Breast epithelium (tissue), 4 donors: Measurements from ENCODE around the gene ATG14. TPM values are rescaled to one million over a fixed set of nuclear protein-coding genes. Genes with fewer than 3 reads are reported as not detected.

Experiments
- DNase-seq, 2 donors: peaks; one replicate each; pipeline ENCODE4 v3.0.0-alpha.2; 2019; ENCODE audit warnings: low spot score in 2 of 2
- H3K27ac ChIP-seq, 2 donors: fragments of 200-600 bp; sonication (generic) in 1 of 2; one replicate each; pipeline ENCODE4 v1.5.1; 2016 to 2019; ENCODE audit warnings: mild to moderate bottlenecking in 1 of 2
- H3K27me3 ChIP-seq, 2 donors: fragments of 200-600 bp; sonication (generic) in 1 of 2; one replicate each; pipeline versions ENCODE4 v1.5.1 to v1.6.0; 2017 to 2019; ENCODE audit warnings: control low read depth in 1 of 2, mild to moderate bottlenecking in 1 of 2
- H3K36me3 ChIP-seq: fragments of 200-600 bp; one replicate; pipeline ENCODE4 v1.5.1; 2019
- H3K4me1 ChIP-seq, 2 donors: fragments of 200-600 bp; sonication (generic); one replicate each; pipeline ENCODE4 v1.5.1; 2016 to 2019; ENCODE audit warnings: control low read depth in 1 of 2
- H3K4me3 ChIP-seq, 3 donors: fragments of 200-600 bp; sonication (generic); 1 replicate in 2 of 3; 2 replicates in 1 of 3; pipeline ENCODE4 v1.5.1; 2016 to 2019; ENCODE audit warnings: mild to moderate bottlenecking in 3 of 3, moderate library complexity in 2 of 3
- H3K9me3 ChIP-seq, 2 donors: fragments of 200-600 bp; sonication (generic) in 1 of 2; one replicate each; pipeline ENCODE4 v1.5.1; 2016 to 2019; ENCODE audit warnings: control low read depth in 1 of 2
- POLR2A ChIP-seq: fragments of 450-650 bp; IDR thresholded peaks from one replicate; pipeline ENCODE4 v1.6.1; 2016; ENCODE audit warnings: antibody characterized with exemption, mild to moderate bottlenecking, moderate library complexity
- POLR2AphosphoS5 ChIP-seq, 3 donors: sonication (generic); formaldehyde crosslinking; IDR thresholded peaks; one replicate each; pipeline ENCODE4 v1.6.1; 2017; ENCODE audit warnings: antibody characterized with exemption in 3 of 3
- intact Hi-C: fragments of 100-400 bp; cut with DNase I; formaldehyde crosslinking; loops from one replicate; pipeline ENCODE4 v1.15.1; 2023; ENCODE audit warnings: low total_unique reads
- total RNA-seq, 3 donors: library from RNA; depleted of rRNA; stranded (reverse); fragments of >200 nt; gene quantifications; one replicate each; pipeline ENCODE4 v1.1.0, GENCODE V29; 2016
- TF ChIP-seq, protein P1 (sequence below), 3 donors: fragments of 450-650 bp; IDR thresholded peaks; one replicate each; pipeline ENCODE4 v1.5.1; 2016 to 2017; ENCODE audit warnings: antibody characterized with exemption in 3 of 3, mild to moderate bottlenecking in 3 of 3, moderate library complexity in 3 of 3

ATG14 gene
- total RNA-seq, 3 donors from 2014 or later = 14.6 to 28.0 (median 16.1) TPM

DNA sequence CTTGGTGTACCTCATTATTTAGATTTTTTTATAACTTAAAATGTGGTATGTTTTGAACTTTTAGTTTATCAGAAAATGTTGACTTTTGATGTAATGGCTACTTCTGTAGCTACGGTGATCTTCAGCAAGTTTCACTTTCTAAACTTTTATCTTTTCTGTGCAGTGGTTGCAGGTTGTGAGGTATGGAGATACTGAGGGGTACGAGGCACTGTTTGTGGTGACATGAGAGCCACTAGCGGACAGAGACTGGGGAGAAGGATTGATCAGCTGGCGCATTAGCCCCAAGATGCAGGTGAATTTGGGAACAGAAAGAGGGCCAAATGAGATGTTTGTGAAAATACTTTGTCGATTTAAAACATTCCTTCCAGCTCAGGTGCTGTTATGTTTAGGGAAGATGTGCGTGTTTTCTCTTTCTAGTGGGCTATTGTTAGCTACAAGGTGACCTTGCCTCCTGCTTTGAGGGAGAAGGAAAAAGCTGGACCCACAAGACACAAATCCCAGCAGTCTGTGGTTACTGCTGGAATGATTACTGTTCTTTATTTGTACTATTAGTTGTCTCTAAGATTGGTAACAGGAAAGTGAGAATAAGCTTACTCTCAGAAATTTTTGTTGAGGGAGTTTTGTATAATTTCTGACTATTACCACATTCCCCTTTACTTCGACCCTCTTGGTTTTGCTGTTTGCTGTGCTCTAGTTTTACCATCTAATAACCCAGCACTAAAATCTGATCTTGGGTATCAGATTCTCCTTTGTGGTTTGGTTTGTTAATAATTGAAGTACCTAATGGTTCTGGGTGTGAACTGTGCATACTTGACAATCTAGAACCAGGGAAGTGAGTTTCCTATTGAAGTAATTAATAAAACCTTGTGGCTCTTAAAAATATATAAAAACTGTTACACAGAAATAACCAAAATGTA, 78.7 kb downstream of the ATG14 start:
- intact Hi-C loops = no loop called here
- no peaks in the 10 kb centered on the region for H3K27me3 ChIP-seq
- H3K9me3 ChIP-seq = no peaks in the 10 kb centered on the region
- DNase-seq = no peak
- H3K4me3 ChIP-seq = no peak overlapping the region
- H3K36me3 ChIP-seq = no peaks in the 10 kb centered on the region
- peak overlapping the region; percentile 39 to 50 for H3K27ac ChIP-seq
- H3K4me1 ChIP-seq = peaks cover 0 to 8% of the 10 kb centered on the region in 2 donors
- TF ChIP-seq POLR2AphosphoS5 (IDR thresholded peaks at IDR 0.05) (no peak), POLR2A (no peak)
- TF ChIP-seq, protein P1, sequence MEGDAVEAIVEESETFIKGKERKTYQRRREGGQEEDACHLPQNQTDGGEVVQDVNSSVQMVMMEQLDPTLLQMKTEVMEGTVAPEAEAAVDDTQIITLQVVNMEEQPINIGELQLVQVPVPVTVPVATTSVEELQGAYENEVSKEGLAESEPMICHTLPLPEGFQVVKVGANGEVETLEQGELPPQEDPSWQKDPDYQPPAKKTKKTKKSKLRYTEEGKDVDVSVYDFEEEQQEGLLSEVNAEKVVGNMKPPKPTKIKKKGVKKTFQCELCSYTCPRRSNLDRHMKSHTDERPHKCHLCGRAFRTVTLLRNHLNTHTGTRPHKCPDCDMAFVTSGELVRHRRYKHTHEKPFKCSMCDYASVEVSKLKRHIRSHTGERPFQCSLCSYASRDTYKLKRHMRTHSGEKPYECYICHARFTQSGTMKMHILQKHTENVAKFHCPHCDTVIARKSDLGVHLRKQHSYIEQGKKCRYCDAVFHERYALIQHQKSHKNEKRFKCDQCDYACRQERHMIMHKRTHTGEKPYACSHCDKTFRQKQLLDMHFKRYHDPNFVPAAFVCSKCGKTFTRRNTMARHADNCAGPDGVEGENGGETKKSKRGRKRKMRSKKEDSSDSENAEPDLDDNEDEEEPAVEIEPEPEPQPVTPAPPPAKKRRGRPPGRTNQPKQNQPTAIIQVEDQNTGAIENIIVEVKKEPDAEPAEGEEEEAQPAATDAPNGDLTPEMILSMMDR (IDR thresholded peaks at IDR 0.05) = no peak

- H3K27ac ChIP-seq = peak overlapping the region in 1 of 2 donors; percentile 9
- no peak for TF ChIP-seq POLR2A
- TF ChIP-seq, protein P1 (IDR thresholded peaks at IDR 0.05) = no peak
- no peak for TF ChIP-seq POLR2AphosphoS5 (IDR thresholded peaks at IDR 0.05)
- intact Hi-C loops = no loop called here
These were observed 81.5 kb downstream of the ATG14 start for GRCh38 chr14:55329999-55330710.

GRCh38 chr14:55328317-55328716, 83.3 kb downstream of the ATG14 start:
- no peaks in the 10 kb centered on the region for H3K9me3 ChIP-seq
- intact Hi-C loops = no loop called here
- peaks cover 0 to 3% of the 10 kb centered on the region in 2 donors for H3K4me1 ChIP-seq
- H3K27ac ChIP-seq = no peak overlapping the region
- H3K4me3 ChIP-seq = no peak overlapping the region
- H3K36me3 ChIP-seq = no peaks in the 10 kb centered on the region
- DNase-seq = no peak
- H3K27me3 ChIP-seq = no peaks in the 10 kb centered on the region
- TF ChIP-seq POLR2AphosphoS5 (IDR thresholded peaks at IDR 0.05) (no peak), POLR2A (no peak)
- TF ChIP-seq, protein P1 (IDR thresholded peaks at IDR 0.05) = no peak

More at GRCh38 chr14:55329999-55330710, 81.5 kb downstream of the ATG14 start:
- H3K36me3 ChIP-seq = no peaks in the 10 kb centered on the region
- no peak overlapping the region for H3K4me3 ChIP-seq
- H3K27me3 ChIP-seq = no peaks in the 10 kb centered on the region
- H3K9me3 ChIP-seq = no peaks in the 10 kb centered on the region
- DNase-seq = no peak
- peaks cover 0 to 8% of the 10 kb centered on the region in 2 donors for H3K4me1 ChIP-seq

GRCh38 chr14:55327179-55327578, 84.5 kb downstream of the ATG14 start:
- Histone ChIP-seq H3K36me3 (no peaks in the 10 kb centered on the region), H3K4me3 (no peak overlapping the region), H3K27ac (peak overlapping the region in 1 of 2 donors; percentile 12), H3K9me3 (no peaks in the 10 kb centered on the region), H3K4me1 (no peaks in the 10 kb centered on the region), H3K27me3 (no peaks in the 10 kb centered on the region)
- DNase-seq = no peak
- TF ChIP-seq, protein P1 (IDR thresholded peaks at IDR 0.05) = no peak
- TF ChIP-seq POLR2A (no peak), POLR2AphosphoS5 (IDR thresholded peaks at IDR 0.05) (no peak)
- intact Hi-C loops = no loop called here

- Histone ChIP-seq H3K4me3 (no peak overlapping the region), H3K27me3 (no peaks in the 10 kb centered on the region), H3K27ac (no peak overlapping the region), H3K36me3 (no peaks in the 10 kb centered on the region), H3K9me3 (no peaks in the 10 kb centered on the region), H3K4me1 (no peaks in the 10 kb centered on the region)
- TF ChIP-seq POLR2AphosphoS5 (IDR thresholded peaks at IDR 0.05) = no peak
- TF ChIP-seq, protein P1 (IDR thresholded peaks at IDR 0.05) = no peak
- TF ChIP-seq POLR2A = no peak
- intact Hi-C loops = no loop called here
- no peak for DNase-seq
These were observed 86.8 kb downstream of the ATG14 start for GRCh38 chr14:55324812-55325211.
